SK-N-SH (cell line): Measurements from ENCODE around the gene CRB3.

Experiments
- CHD2 ChIP-seq: fragments of 150-350 bp; IDR thresholded peaks from 2 replicates; pipeline ENCODE4 v1.6.1; 2018; ENCODE audit warnings: low read length; ENCODE audit not compliant: partially characterized antibody
- CTCF ChIP-seq: fragments of 200-600 bp; sonication (generic); IDR thresholded peaks from 2 replicates; pipeline ENCODE4 v1.6.1; 2017; ENCODE audit warnings: antibody characterized with exemption, mild to moderate bottlenecking, moderate library complexity
- EZH2phosphoT487 ChIP-seq: fragments of 200-600 bp; sonication (generic); IDR thresholded peaks from 2 replicates; pipeline ENCODE4 v1.6.1; 2017; ENCODE audit warnings: low read depth, mixed run types, mild to moderate bottlenecking, antibody characterized with exemption, moderate library complexity, borderline replicate concordance
- MXI1 ChIP-seq: IDR thresholded peaks from 2 replicates; pipeline ENCODE4 v1.6.1; 2012; ENCODE audit warnings: mild to moderate bottlenecking, low read depth, low read length, improper control_type of control experiment
- RFX5 ChIP-seq: IDR thresholded peaks from 2 replicates; pipeline ENCODE4 v1.6.1; 2012; ENCODE audit warnings: mild to moderate bottlenecking, improper control_type of control experiment, low read length

GRCh38 chr19:6482343-6482686 is 18.2 kb downstream of the CRB3 start:
- TF ChIP-seq RFX5 (no peak), MXI1 (no peak), CHD2 (no peak), EZH2phosphoT487 (no peak), CTCF (no peak)
